Smooth muscle cell (in vitro differentiated cells): ENCODE measurements around the gene HEXD. TPM values are rescaled to one million over a fixed set of nuclear protein-coding genes. Genes with fewer than 3 reads are reported as not detected.

Source experiments
- DNase-seq: peaks from one replicate; lab custom pipeline; 2025; ENCODE audit not compliant: unreplicated experiment; lab: John Stamatoyannopoulos, UW
- H2AFZ ChIP-seq: fragments of 200-600 bp; sonication (generic); 2 replicates; pipeline ENCODE4 v1.6.0; 2016; ENCODE audit warnings: antibody characterized with exemption, low read depth, mild to moderate bottlenecking
- H3F3A ChIP-seq: fragments of 200-600 bp; sonication (generic); 2 replicates; pipeline ENCODE4 v1.6.0; 2017; ENCODE audit warnings: antibody characterized with exemption, low read depth
- H3K27ac ChIP-seq: fragments of 200-600 bp; sonication (generic); 2 replicates; pipeline ENCODE4 v1.5.1; 2016; ENCODE audit warnings: low read depth, mild to moderate bottlenecking
- H3K27me3 ChIP-seq: fragments of 200-600 bp; sonication (generic); 2 replicates; pipeline ENCODE4 v1.6.1; 2016; ENCODE audit warnings: low read depth, mild to moderate bottlenecking
- H3K36me3 ChIP-seq: fragments of 200-600 bp; sonication (generic); 2 replicates; pipeline ENCODE4 v1.5.1; 2016; ENCODE audit warnings: low read depth
- H3K4me1 ChIP-seq: fragments of 200-600 bp; sonication (generic); 2 replicates; pipeline ENCODE4 v1.5.1; 2016; ENCODE audit warnings: low read depth
- H3K4me2 ChIP-seq: fragments of 200-600 bp; sonication (generic); 2 replicates; pipeline ENCODE4 v1.6.0; 2016; ENCODE audit warnings: mild to moderate bottlenecking
- H3K4me3 ChIP-seq: fragments of 200-600 bp; sonication (generic); 2 replicates; pipeline ENCODE4 v1.5.1; 2016; ENCODE audit warnings: mild to moderate bottlenecking
- H3K79me2 ChIP-seq: fragments of 200-600 bp; sonication (generic); 2 replicates; pipeline ENCODE4 v1.6.0; 2016; ENCODE audit warnings: low read depth, mild to moderate bottlenecking
- H3K9ac ChIP-seq: fragments of 200-600 bp; sonication (generic); 2 replicates; pipeline ENCODE4 v1.6.0; 2016; ENCODE audit warnings: low read depth
- H3K9me3 ChIP-seq: fragments of 200-600 bp; sonication (generic); replicated peaks from 2 replicates; pipeline ENCODE4 v1.5.1; 2016; ENCODE audit warnings: low read depth
- H4K20me1 ChIP-seq: fragments of 200-600 bp; sonication (generic); 2 replicates; pipeline ENCODE4 v1.6.0; 2016; ENCODE audit warnings: low read depth
- WGBS: methylation state at CpG from one replicate; pipeline ENCODE4 v1.1.7; 2016; ENCODE audit warnings: low lambda C conversion rate; 5-methylcytosine and 5-hydroxymethylcytosine counted together
- polyA plus RNA-seq: library from polyadenylated mRNA; unstranded; fragments of >200 nt; fragmentation: Nextera tagmentation; extraction: Ambion mirVana; gene quantifications from 2 replicates; pipeline ENCODE4 v1.2.1, GENCODE V29; 2016
- total RNA-seq: library from RNA; depleted of rRNA; stranded (reverse); fragments of >200 nt; gene quantifications from 2 replicates; pipeline ENCODE4 v1.2.3, GENCODE V29; 2014
- TF ChIP-seq, protein P1 (sequence below): fragments of 200-600 bp; sonication (generic); IDR thresholded peaks from 2 replicates; pipeline ENCODE4 v1.5.1; 2017; ENCODE audit warnings: borderline replicate concordance, mild to moderate bottlenecking, antibody characterized with exemption; ENCODE audit not compliant: insufficient read depth, poor library complexity, severe bottlenecking

HEXD gene
- total and polyA plus RNA-seq, 2 experiments from 2014 or later, result 1.5 to 9.2 TPM

DNA sequence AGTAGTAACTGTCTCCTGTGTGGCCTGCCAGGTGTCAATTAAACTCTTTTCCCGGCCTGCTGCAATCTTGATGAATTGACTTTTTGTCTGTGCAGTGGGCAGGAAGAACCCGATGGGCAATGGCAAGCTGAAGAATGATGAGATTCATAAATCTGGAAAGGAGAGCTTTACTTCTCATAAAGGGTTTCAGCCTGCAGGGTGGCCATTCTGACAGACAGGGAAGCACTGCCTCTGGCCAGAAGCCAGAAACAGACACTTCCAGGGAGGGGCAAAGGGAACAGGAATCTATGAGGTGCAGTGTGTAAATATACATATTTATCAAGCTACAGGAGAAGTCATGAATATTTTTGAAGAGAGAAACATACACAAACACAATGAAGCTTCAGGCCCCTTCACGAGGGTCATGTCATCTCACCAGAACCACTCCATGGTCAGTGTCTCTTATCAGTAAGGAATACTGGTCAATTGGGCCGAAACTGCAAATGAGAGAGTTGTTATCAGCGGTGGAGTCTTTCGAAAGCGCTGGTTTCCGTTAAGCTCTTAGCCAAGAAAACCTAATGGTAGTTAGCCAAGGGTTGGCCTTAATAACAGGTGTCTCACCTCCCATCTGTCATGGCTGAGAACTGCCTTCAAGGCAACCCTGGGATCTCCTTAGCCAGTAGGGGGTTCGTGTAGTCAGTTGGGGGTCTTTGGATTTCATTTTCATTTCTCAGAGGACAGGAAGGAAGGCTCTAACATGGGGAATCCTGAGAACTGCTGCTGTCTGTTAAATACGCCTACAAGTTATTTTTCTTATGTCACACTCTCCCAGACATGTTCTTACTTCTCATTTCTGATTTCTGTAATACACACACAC, 39.2 kb downstream of the HEXD start:
- DNase-seq, result no peak
- Histone ChIP-seq H3K27ac (peak overlapping the region; percentile 99), H2AFZ (no peak overlapping the region), H3K4me2 (peak overlapping the region; percentile 90), H3K36me3 (no peaks in the 10 kb centered on the region), H3K9ac (peak overlapping the region; percentile 97), H3K4me1 (peaks cover 5% of the 10 kb centered on the region), H3K9me3 (no peaks in the 10 kb centered on the region), H3F3A (peaks cover 7% of the 10 kb centered on the region), H3K27me3 (no peaks in the 10 kb centered on the region), H3K79me2 (peaks cover 19% of the 10 kb centered on the region), H4K20me1 (peaks cover 14% of the 10 kb centered on the region), H3K4me3 (peak overlapping the region; percentile 76)
- WGBS, result 81% methylated on average over 10 of the region's 10 CpGs
- TF ChIP-seq, protein P1, sequence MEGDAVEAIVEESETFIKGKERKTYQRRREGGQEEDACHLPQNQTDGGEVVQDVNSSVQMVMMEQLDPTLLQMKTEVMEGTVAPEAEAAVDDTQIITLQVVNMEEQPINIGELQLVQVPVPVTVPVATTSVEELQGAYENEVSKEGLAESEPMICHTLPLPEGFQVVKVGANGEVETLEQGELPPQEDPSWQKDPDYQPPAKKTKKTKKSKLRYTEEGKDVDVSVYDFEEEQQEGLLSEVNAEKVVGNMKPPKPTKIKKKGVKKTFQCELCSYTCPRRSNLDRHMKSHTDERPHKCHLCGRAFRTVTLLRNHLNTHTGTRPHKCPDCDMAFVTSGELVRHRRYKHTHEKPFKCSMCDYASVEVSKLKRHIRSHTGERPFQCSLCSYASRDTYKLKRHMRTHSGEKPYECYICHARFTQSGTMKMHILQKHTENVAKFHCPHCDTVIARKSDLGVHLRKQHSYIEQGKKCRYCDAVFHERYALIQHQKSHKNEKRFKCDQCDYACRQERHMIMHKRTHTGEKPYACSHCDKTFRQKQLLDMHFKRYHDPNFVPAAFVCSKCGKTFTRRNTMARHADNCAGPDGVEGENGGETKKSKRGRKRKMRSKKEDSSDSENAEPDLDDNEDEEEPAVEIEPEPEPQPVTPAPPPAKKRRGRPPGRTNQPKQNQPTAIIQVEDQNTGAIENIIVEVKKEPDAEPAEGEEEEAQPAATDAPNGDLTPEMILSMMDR, result no peak

DNA sequence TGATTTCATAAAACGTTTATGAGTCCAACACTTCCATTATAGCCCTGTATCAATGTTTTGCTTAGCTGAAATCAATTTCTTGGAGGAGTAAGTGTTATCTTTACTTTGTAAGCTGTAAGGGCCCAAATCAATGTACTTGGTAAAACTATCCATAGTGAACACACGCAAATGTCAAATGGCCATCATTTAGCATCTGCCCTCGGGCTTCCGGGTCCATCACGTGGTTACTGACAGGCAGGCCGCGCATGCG, 39.7 kb downstream of the HEXD start:
- Histone ChIP-seq H3K9me3 (no peaks in the 10 kb centered on the region), H3K9ac (peak overlapping the region; percentile 97), H3K4me3 (peak overlapping the region; percentile 76), H3K79me2 (peaks cover 19% of the 10 kb centered on the region), H3K27me3 (no peaks in the 10 kb centered on the region), H2AFZ (no peak overlapping the region), H3K36me3 (no peaks in the 10 kb centered on the region), H3F3A (peaks cover 7% of the 10 kb centered on the region), H3K27ac (peak overlapping the region; percentile 99), H3K4me2 (peak overlapping the region; percentile 90), H3K4me1 (peaks cover 5% of the 10 kb centered on the region), H4K20me1 (peaks cover 14% of the 10 kb centered on the region)
- TF ChIP-seq, protein P1, result no peak
- WGBS, result 7% methylated on average over 8 of the region's 8 CpGs
- no peak for DNase-seq

DNA sequence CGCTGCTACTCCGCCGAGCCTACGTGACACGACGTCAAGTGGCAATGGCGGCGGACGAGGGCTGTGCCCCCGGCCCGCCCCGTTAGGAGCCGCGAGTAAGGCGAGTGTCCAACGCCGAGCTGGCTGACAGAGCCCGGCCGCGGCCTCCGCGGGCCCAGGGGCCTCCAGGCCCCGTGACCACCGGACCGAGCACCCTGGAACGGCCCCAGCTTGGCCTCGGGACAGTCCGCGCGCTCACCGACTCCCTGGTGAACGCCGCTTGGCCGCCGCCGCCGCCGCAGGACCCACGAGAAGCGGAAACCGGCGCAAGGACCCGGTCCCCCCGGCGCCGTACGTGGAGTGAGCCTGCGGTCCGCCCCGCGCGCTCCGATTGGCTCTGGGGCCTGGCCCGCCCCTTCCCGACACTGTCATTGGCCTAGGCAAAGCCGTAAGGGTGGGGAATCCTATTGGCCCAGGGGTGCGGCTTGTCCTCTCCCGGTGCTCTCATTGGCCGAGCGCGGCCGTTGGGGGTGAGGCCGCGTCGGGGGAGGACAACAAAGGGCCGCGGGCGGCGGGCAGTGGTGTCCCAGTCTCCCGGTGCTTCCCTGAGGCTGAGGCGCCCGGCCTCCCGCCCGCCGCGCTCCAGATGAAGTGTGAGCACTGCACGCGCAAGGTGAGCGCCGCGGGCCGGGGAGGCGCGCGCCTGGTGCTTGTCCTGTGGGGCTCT, 40.2 kb downstream of the HEXD start, which contains the start of gene NARF:
Gene NARF, plus strand, starts transcription at position 563 of the 706 bp plus-strand sequence. Its CDS starts 63 bp downstream, at position 626.
- peaks cover 19% of the 10 kb centered on the region for H3K79me2 ChIP-seq
- H3K4me2 ChIP-seq, result peak within 1 kb of the TSS; percentile 90
- no peaks in the 10 kb centered on the region for H3K27me3 ChIP-seq
- peaks cover 5% of the 10 kb centered on the region for H3K4me1 ChIP-seq
- H3K36me3 ChIP-seq, result no peaks in the 10 kb centered on the region
- WGBS, result 1% methylated on average over 68 of the region's 85 CpGs
- TF ChIP-seq, protein P1, result no peak
- H4K20me1 ChIP-seq, result peaks cover 16% of the 10 kb centered on the region
- DNase-seq, result peak; percentile 96
- peak within 1 kb of the TSS; percentile 97 for H3K9ac ChIP-seq
- peak within 1 kb of the TSS; percentile 76 for H3K4me3 ChIP-seq
- H3K27ac ChIP-seq, result peak within 1 kb of the TSS; percentile 99
- peak within 1 kb of the TSS; percentile 24 for H2AFZ ChIP-seq
- H3F3A ChIP-seq, result peaks cover 7% of the 10 kb centered on the region
- H3K9me3 ChIP-seq, result no peaks in the 10 kb centered on the region
